OCI-LY3 (cell line): ENCODE measurements around the gene BAX.

Experiments
- H2AFZ ChIP-seq: fragments of 200-600, 300-600 bp; shearing (Covaris generic); 2 replicates; pipeline ENCODE4 v1.6.0; 2014; ENCODE audit warnings: antibody characterized with exemption, low read depth, low read length
- H3K27ac ChIP-seq: fragments of 200-600, 300-600 bp; sonication (generic); 2 replicates; pipeline ENCODE4 v1.5.1; 2014; ENCODE audit warnings: mild to moderate bottlenecking, low read length, moderate library complexity, mixed read lengths
- H3K27me3 ChIP-seq: fragments of 200-600, 300-600 bp; sonication (generic); 2 replicates; pipeline ENCODE4 v1.6.1; 2014; ENCODE audit warnings: low read depth, low read length, mixed read lengths
- H3K36me3 ChIP-seq: fragments of 200-600, 300-600 bp; sonication (generic); replicated peaks from 2 replicates; pipeline ENCODE3; 2014; ENCODE audit warnings: low read depth, low read length, mixed read lengths
- H3K4me1 ChIP-seq: fragments of 300-600, 200-600 bp; sonication (generic); 2 replicates; pipeline ENCODE4 v1.6.1; 2014; ENCODE audit warnings: low read length, mixed read lengths
- H3K4me2 ChIP-seq: fragments of 200-600, 300-600 bp; sonication (generic); 2 replicates; pipeline ENCODE4 v1.6.1; 2014; ENCODE audit warnings: low read length, mixed read lengths
- H3K4me3 ChIP-seq: fragments of 300-600, 200-600 bp; sonication (generic); 2 replicates; pipeline ENCODE4 v1.5.1; 2014; ENCODE audit warnings: antibody characterized with exemption, mild to moderate bottlenecking, low read length, moderate library complexity
- H3K79me2 ChIP-seq: fragments of 300-600, 200-600 bp; shearing (Covaris generic); 2 replicates; pipeline ENCODE4 v1.6.1; 2014; ENCODE audit warnings: mild to moderate bottlenecking, low read length, mixed read lengths
- H3K9ac ChIP-seq: fragments of 300-600, 200-600 bp; shearing (Covaris generic); 2 replicates; pipeline ENCODE4 v1.6.0; 2014; ENCODE audit warnings: mild to moderate bottlenecking, low read length, moderate library complexity
- H3K9me3 ChIP-seq: fragments of 200-600, 300-600 bp; shearing (Covaris generic); 2 replicates; pipeline ENCODE4 v1.6.1; 2014; ENCODE audit warnings: low read length, mixed read lengths; ENCODE audit not compliant: insufficient read depth
- H4K20me1 ChIP-seq: fragments of 200-600, 300-600 bp; sonication (generic); 2 replicates; pipeline ENCODE4 v1.6.1; 2016; ENCODE audit warnings: low read length, mixed read lengths; ENCODE audit not compliant: insufficient read depth
- CTCF ChIP-seq: fragments of 200-600, 300-600 bp; sonication (generic); IDR thresholded peaks from 2 replicates; pipeline ENCODE4 v1.5.1; 2014; ENCODE audit warnings: antibody characterized with exemption, low read length, low read depth
- EZH2phosphoT487 ChIP-seq: fragments of 200-600 bp; shearing (Covaris generic); IDR thresholded peaks from 2 replicates; pipeline ENCODE4 v1.6.1; 2018; ENCODE audit warnings: antibody characterized with exemption, mixed run types, low read depth

BAX gene

GRCh38 chr19:48989701-48990291, 35.1 kb downstream of the BAX start:
- Histone ChIP-seq H3K4me3 (no peak overlapping the region), H3K9me3 (no peaks in the 10 kb centered on the region), H3K4me2 (no peak overlapping the region), H4K20me1 (peaks cover 6% of the 10 kb centered on the region; the same call in 1 of the 2 replicates), H3K27me3 (no peaks in the 10 kb centered on the region), H3K9ac (no peak overlapping the region), H2AFZ (no peak overlapping the region), H3K79me2 (peaks cover 32% of the 10 kb centered on the region), H3K27ac (no peak overlapping the region), H3K4me1 (peaks cover 12% of the 10 kb centered on the region), H3K36me3 (peaks cover 27% of the 10 kb centered on the region)
- TF ChIP-seq EZH2phosphoT487 (no peak), CTCF (no peak)

- Histone ChIP-seq H3K27me3 (no peaks in the 10 kb centered on the region), H3K36me3 (peaks cover 24% of the 10 kb centered on the region), H3K9me3 (no peaks in the 10 kb centered on the region), H4K20me1 (peaks cover 6% of the 10 kb centered on the region; the same call in 1 of the 2 replicates), H3K27ac (no peak overlapping the region), H3K4me3 (no peak overlapping the region), H3K79me2 (peaks cover 38% of the 10 kb centered on the region), H3K4me1 (peaks cover 16% of the 10 kb centered on the region), H2AFZ (no peak overlapping the region), H3K9ac (no peak overlapping the region), H3K4me2 (no peak overlapping the region)
- TF ChIP-seq EZH2phosphoT487 (no peak), CTCF (no peak)
Measured at GRCh38 chr19:48990400-48990799, 35.7 kb downstream of the BAX start.

- Histone ChIP-seq H3K4me3 (no peak overlapping the region), H3K27ac (no peak overlapping the region)
Measured at GRCh38 chr19:48991011-48991609, 36.4 kb downstream of the BAX start.

More at GRCh38 chr19:48991011-48991609, 36.4 kb downstream of the BAX start:
- no peak for TF ChIP-seq CTCF
- no peak for TF ChIP-seq EZH2phosphoT487
- Histone ChIP-seq H2AFZ (no peak overlapping the region), H3K79me2 (peaks cover 45% of the 10 kb centered on the region), H3K4me1 (peaks cover 16% of the 10 kb centered on the region), H3K9me3 (no peaks in the 10 kb centered on the region), H3K9ac (no peak overlapping the region), H3K36me3 (peaks cover 18% of the 10 kb centered on the region), H4K20me1 (peaks cover 6% of the 10 kb centered on the region; the same call in 1 of the 2 replicates), H3K4me2 (no peak overlapping the region), H3K27me3 (no peaks in the 10 kb centered on the region)
